Liver (tissue), 3 donors: Measurements from ENCODE around the gene RABAC1.

ENCODE experiments used
- GABPA ChIP-seq, 2 donors: IDR thresholded peaks in 1 of 2; conservative IDR thresholded peaks in 1 of 2; 2 replicates each; pipeline ENCODE4 v1.6.1; 2016; ENCODE audit warnings: antibody characterized with exemption in 2 of 2, mild to moderate bottlenecking in 1 of 2, moderate library complexity in 1 of 2
- JUND ChIP-seq, 2 donors: IDR thresholded peaks; 2 replicates each; pipeline ENCODE4 v1.6.1; 2016; ENCODE audit warnings: antibody characterized with exemption in 2 of 2
- RAD21 ChIP-seq, 2 donors: IDR thresholded peaks; 2 replicates each; pipeline ENCODE4 v1.6.1; 2016; ENCODE audit warnings: antibody characterized with exemption in 2 of 2, mild to moderate bottlenecking in 2 of 2
- TF ChIP-seq, protein P1 (sequence below): IDR thresholded peaks from 2 replicates; pipeline ENCODE4 v1.6.1; 2016; ENCODE audit warnings: antibody characterized with exemption
- TF ChIP-seq, protein P2 (sequence below): fragments of 150-350 bp; IDR thresholded peaks from 2 replicates; pipeline ENCODE4 v1.5.1; 2017; ENCODE audit warnings: improper control_type of control experiment, low read depth, low read length; ENCODE audit not compliant: missing input control
- TF ChIP-seq, protein P3 (sequence below): IDR thresholded peaks from 2 replicates; pipeline ENCODE4 v1.6.1; 2016; ENCODE audit warnings: antibody characterized with exemption
- donor health status: healthy.
- donor health status: healthy.

DNA sequence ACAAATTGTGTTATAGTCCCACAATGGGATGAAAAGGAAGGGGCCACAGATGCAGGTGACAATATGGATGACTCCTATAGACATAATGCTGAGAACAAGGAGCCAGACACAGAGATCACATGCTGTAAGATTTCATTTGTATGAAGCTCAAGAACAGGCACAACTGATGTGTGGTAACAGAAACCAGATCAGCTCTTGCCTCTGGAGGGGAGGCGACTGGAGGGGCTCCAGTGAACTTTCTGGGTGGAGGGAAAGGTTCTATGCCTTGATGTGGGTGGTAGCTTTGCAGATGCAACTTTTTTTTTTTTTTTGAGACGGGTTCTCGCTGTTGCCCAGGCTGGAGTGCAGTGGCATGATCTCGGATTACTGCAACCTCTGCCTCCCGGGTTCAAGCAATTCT, 6.0 kb upstream of the RABAC1 start:
- TF ChIP-seq, protein P1, sequence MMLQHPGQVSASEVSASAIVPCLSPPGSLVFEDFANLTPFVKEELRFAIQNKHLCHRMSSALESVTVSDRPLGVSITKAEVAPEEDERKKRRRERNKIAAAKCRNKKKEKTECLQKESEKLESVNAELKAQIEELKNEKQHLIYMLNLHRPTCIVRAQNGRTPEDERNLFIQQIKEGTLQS, result no peak
- TF ChIP-seq, protein P2, sequence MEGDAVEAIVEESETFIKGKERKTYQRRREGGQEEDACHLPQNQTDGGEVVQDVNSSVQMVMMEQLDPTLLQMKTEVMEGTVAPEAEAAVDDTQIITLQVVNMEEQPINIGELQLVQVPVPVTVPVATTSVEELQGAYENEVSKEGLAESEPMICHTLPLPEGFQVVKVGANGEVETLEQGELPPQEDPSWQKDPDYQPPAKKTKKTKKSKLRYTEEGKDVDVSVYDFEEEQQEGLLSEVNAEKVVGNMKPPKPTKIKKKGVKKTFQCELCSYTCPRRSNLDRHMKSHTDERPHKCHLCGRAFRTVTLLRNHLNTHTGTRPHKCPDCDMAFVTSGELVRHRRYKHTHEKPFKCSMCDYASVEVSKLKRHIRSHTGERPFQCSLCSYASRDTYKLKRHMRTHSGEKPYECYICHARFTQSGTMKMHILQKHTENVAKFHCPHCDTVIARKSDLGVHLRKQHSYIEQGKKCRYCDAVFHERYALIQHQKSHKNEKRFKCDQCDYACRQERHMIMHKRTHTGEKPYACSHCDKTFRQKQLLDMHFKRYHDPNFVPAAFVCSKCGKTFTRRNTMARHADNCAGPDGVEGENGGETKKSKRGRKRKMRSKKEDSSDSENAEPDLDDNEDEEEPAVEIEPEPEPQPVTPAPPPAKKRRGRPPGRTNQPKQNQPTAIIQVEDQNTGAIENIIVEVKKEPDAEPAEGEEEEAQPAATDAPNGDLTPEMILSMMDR, result no peak
- TF ChIP-seq GABPA (IDR thresholded peaks at IDR 0.05 in 1 of 2, conservative IDR thresholded peaks at IDR 0.05 in 1 of 2), result no peak
- TF ChIP-seq RAD21 (IDR thresholded peaks at IDR 0.05), result no peak
- TF ChIP-seq, protein P3, sequence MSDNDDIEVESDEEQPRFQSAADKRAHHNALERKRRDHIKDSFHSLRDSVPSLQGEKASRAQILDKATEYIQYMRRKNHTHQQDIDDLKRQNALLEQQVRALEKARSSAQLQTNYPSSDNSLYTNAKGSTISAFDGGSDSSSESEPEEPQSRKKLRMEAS, result no peak
- no peak for TF ChIP-seq JUND (IDR thresholded peaks at IDR 0.05)
